SH-SY5Y (cell line): ENCODE results near the gene MFGE8.

Source experiments
- GATA2 ChIP-seq: IDR thresholded peaks from 2 replicates; pipeline ENCODE4 v1.6.1; 2011; ENCODE audit warnings: mild to moderate bottlenecking, low read depth, low read length
- GATA3 ChIP-seq: IDR thresholded peaks from 2 replicates; pipeline ENCODE4 v1.6.1; 2011; ENCODE audit warnings: low read depth, mild to moderate bottlenecking, low read length, moderate library complexity

The MFGE8 gene

DNA sequence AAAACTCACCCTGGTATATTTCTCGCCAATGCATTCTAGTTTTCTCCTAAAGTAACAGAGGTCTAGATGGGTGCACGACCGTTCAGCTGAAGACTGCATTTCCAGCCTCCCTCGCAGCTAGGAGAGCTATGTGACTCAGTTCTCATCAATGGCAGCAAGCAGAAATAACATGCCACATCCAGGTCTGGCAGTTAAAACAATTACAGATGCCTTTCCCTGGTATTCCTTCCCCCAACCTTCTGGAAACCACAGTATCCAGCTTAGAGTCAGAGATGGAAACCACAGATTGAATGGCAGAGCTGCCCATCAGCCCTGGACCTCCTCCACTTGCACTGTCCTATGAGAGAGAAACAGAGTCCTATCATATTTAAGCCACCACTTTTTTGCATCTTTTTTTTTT is 22.7 kb downstream of the MFGE8 start:
- no peak for TF ChIP-seq GATA3
- TF ChIP-seq GATA2: no peak

DNA sequence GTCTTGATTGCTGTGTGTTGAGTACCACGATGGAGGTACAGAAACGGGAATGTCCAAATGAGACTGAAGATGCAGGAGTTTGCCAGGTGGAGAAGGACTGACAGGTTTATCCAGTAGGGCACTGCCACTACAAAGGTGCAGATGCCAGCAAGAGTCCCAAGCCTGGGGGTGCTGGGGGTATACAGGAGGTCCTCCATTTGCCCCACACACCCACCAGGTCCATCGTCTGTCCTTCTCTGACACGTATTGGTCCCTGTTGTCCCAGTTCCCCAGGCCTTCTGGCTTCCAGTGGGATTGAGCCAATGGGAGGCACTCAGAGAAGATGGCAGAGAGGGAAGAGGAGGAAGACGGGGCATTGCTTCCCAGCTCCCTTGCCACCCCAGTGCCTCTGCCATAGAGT is 24.5 kb downstream of the MFGE8 start:
- TF ChIP-seq GATA2 (no peak), GATA3 (no peak)

DNA sequence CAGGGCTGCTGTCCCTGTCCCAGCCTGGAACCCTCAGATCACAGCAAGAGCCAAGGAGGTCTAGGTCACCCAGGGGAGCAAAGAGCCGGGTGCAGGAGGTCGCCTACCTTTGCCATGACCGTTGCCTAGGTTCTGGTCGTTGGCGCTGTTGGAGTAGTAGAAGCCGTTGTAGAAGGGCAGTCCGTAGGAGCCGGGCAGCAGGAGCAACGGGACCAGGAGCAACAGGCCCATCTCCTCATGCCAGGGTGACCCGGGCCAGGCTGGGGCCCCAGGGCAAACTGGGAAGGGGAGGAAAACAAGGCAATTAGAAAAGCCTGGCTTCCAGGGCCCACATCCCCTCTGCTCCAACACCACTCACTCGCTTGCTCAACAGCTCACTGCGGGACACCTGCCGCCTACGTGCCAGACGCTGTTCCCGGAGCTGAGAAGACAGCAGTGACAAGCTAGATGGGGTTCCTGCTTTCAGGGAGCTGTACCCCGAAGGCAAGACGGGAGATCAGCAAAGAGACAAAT is 26.1 kb downstream of the MFGE8 start:
- TF ChIP-seq GATA3 (no peak), GATA2 (no peak)

GRCh38 chr15:88882785-88883184 is 30.4 kb downstream of the MFGE8 start:
- TF ChIP-seq GATA3 (no peak), GATA2 (no peak)

GRCh38 chr15:88881775-88882174 is 31.4 kb downstream of the MFGE8 start:
- TF ChIP-seq GATA2: no peak
- TF ChIP-seq GATA3: no peak

DNA sequence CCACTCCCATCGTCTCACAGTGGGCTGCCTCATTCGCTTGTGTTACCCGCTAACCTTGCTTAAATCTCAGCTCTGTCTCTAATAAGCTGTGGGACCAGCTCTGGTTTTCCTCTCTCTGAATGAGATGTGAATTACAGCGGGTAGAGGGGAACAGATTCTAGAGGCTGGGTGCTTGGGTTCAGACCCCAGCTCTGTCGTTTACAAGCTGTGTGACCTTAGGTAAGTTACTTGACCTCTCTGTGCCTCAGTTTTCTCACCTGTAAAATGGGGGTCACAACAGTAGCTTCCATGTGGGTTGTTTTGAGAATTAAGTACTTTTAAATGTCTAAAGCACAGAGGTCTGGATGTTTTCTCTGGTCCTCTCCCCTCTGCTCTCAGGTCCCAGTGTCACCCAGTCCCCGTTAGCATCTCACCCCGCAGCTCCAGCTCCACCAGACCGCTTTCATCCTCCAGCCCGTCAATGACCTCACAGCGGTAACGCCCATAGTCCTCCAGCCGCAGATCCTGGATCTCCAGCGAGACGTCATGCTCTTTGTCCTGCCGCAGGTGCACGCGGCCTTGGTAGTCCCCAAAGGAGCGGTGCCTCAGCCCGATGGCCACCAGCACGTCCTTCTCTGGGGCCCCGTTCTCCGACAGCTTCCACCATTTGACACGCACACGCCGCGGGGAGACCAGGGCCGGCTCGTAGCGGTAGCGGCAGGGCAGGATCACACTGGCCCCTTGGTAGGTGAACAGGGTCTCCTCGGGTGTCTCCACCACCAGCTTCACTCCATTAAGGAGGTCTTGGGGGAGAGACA is 32.0 kb downstream of the MFGE8 start:
- TF ChIP-seq GATA3 (no peak), GATA2 (no peak)

GRCh38 chr15:88878720-88879184 is 34.4 kb downstream of the MFGE8 start:
- TF ChIP-seq GATA2: no peak
- TF ChIP-seq GATA3: no peak

GRCh38 chr15:88877906-88878305 is 35.3 kb downstream of the MFGE8 start:
- TF ChIP-seq GATA2: no peak
- no peak for TF ChIP-seq GATA3

GRCh38 chr15:88877415-88877814 is 35.8 kb downstream of the MFGE8 start:
- no peak for TF ChIP-seq GATA2
- TF ChIP-seq GATA3: no peak

DNA sequence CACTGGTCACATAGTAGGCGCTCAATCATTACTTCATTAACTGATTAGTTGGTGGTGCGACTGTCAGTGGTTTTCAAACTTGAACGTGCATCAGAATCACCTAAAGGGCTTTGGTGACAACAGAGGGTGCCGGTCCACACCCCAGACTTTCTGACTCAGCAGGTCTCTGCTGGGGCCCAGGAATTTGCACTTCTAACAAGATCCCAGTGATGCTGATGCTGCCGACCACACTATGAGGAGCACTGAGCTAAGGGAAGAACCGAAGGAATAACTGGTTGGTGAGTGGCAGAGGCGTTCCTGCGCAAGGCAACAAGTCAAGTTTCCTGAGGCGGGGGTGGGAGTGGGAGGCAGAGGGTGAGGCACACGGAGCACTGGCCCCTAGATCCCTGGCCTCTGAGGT is 36.6 kb downstream of the MFGE8 start:
- TF ChIP-seq GATA2 (no peak), GATA3 (no peak)

- no peak for TF ChIP-seq GATA3
Observed at GRCh38 chr15:88874684-88875083, 38.5 kb downstream of the MFGE8 start.

GRCh38 chr15:88874275-88874674 is 38.9 kb downstream of the MFGE8 start:
- TF ChIP-seq GATA2 (no peak), GATA3 (no peak)

GRCh38 chr15:88873786-88874185 is 39.4 kb downstream of the MFGE8 start:
- TF ChIP-seq GATA2: no peak
- TF ChIP-seq GATA3: no peak

- no peak for TF ChIP-seq GATA2
- TF ChIP-seq GATA3: no peak
Observed at GRCh38 chr15:88872706-88873105, 40.5 kb downstream of the MFGE8 start.

GRCh38 chr15:88872106-88872505 is 41.1 kb downstream of the MFGE8 start:
- TF ChIP-seq GATA3 (no peak), GATA2 (no peak)
